ENCODE measurements around the gene ESPNL.

The ESPNL gene

GRCh38 chr2:238098901-238099713, 1.0 kb upstream of the ESPNL start:
- DNase-seq, result no peak

GRCh38 chr2:238099714-238100048, 459 bp upstream of the ESPNL start:
- DNase-seq, result no peak

- DNase-seq, result no peak
These were observed 956 bp downstream of the ESPNL start for GRCh38 chr2:238100821-238101771.

GRCh38 chr2:238101891-238102841, 2.0 kb downstream of the ESPNL start:
- no peak for DNase-seq

GRCh38 chr2:238102865-238103264, 2.7 kb downstream of the ESPNL start:
- no peak for DNase-seq

GRCh38 chr2:238103465-238104225, 3.5 kb downstream of the ESPNL start:
- no peak for DNase-seq

GRCh38 chr2:238104226-238104690, 4.1 kb downstream of the ESPNL start:
- no peak for DNase-seq

GRCh38 chr2:238104691-238105371, 4.7 kb downstream of the ESPNL start:
- DNase-seq, result no peak

- DNase-seq, result no peak
These were observed 5.6 kb downstream of the ESPNL start for GRCh38 chr2:238105506-238106338.

- no peak for DNase-seq
These were observed 6.2 kb downstream of the ESPNL start for GRCh38 chr2:238106339-238106697.

GRCh38 chr2:238106698-238107524, 6.8 kb downstream of the ESPNL start:
- DNase-seq, result no peak

- no peak for DNase-seq
These were observed 7.6 kb downstream of the ESPNL start for GRCh38 chr2:238107525-238108422.

GRCh38 chr2:238108423-238109183, 8.5 kb downstream of the ESPNL start:
- DNase-seq, result no peak

- no peak for DNase-seq
These were observed 13.5 kb downstream of the ESPNL start for GRCh38 chr2:238113611-238114010.

- DNase-seq, result no peak
These were observed 14.2 kb downstream of the ESPNL start for GRCh38 chr2:238114331-238114841.

GRCh38 chr2:238114851-238115660, 14.9 kb downstream of the ESPNL start:
- DNase-seq, result no peak
